OCI-LY1 (cell line): ENCODE measurements around the gene RREB1.

Experiments
- H2AFZ ChIP-seq: fragments of 200-600 bp; sonication (generic), shearing (Covaris generic); 2 replicates; pipeline ENCODE4 v1.6.0; 2014; ENCODE audit warnings: antibody characterized with exemption, mild to moderate bottlenecking, low read length
- H3F3A ChIP-seq: fragments of 200-600 bp; sonication (generic), shearing (Covaris generic); 2 replicates; pipeline ENCODE4 v1.6.0; 2014; ENCODE audit warnings: mild to moderate bottlenecking, antibody characterized with exemption, low read length, moderate library complexity; ENCODE audit not compliant: insufficient read depth
- H3K27ac ChIP-seq: fragments of 200-600 bp; sonication (generic); 2 replicates; pipeline ENCODE4 v1.5.1; 2014; ENCODE audit warnings: low read length, mixed run types, mild to moderate bottlenecking, low read depth; ENCODE audit not compliant: poor library complexity, severe bottlenecking
- H3K27me3 ChIP-seq: fragments of 200-600 bp; sonication (generic); 2 replicates; pipeline ENCODE4 v1.6.0; 2014; ENCODE audit warnings: antibody characterized with exemption, mild to moderate bottlenecking, low read length, moderate library complexity; ENCODE audit not compliant: insufficient read depth
- H3K36me3 ChIP-seq: fragments of 200-600 bp; sonication (generic); 2 replicates; pipeline ENCODE4 v1.6.1; 2014; ENCODE audit warnings: mild to moderate bottlenecking, antibody characterized with exemption, low read length, moderate library complexity, mixed read lengths; ENCODE audit not compliant: insufficient read depth
- H3K4me1 ChIP-seq: fragments of 200-600 bp; sonication (generic); 2 replicates; pipeline ENCODE4 v1.5.1; 2014; ENCODE audit warnings: mild to moderate bottlenecking, low read length, moderate library complexity; ENCODE audit not compliant: insufficient read depth, severe bottlenecking
- H3K4me2 ChIP-seq: fragments of 200-600 bp; sonication (generic), shearing (Covaris generic); 2 replicates; pipeline ENCODE4 v1.6.1; 2014; ENCODE audit warnings: low read length
- H3K4me3 ChIP-seq: fragments of 200-600 bp; sonication (generic); 2 replicates; pipeline ENCODE4 v1.5.1; 2014; ENCODE audit warnings: low read length, low read depth, mild to moderate bottlenecking, mixed read lengths; ENCODE audit not compliant: poor library complexity, severe bottlenecking
- H3K79me2 ChIP-seq: fragments of 200-600 bp; shearing (Covaris generic); 2 replicates; pipeline ENCODE4 v1.6.1; 2016; ENCODE audit warnings: mixed run types, low read length, mixed read lengths; ENCODE audit not compliant: insufficient read depth
- H3K9ac ChIP-seq: fragments of 200-600 bp; sonication (generic), shearing (Covaris generic); 2 replicates; pipeline ENCODE4 v1.6.1; 2014; ENCODE audit warnings: mild to moderate bottlenecking, low read length, mixed read lengths
- H3K9me2 ChIP-seq: fragments of 200-600 bp; sonication (generic), shearing (Covaris generic); 2 replicates; pipeline ENCODE4 v1.6.1; 2014; ENCODE audit warnings: low read depth, mild to moderate bottlenecking, low read length, mixed read lengths
- H3K9me3 ChIP-seq: fragments of 200-600 bp; shearing (Covaris generic); 2 replicates; pipeline ENCODE4 v1.6.1; 2014; ENCODE audit warnings: low read length, mixed read lengths
- H4K20me1 ChIP-seq: fragments of 200-600 bp; sonication (generic), shearing (Covaris generic); 2 replicates; pipeline ENCODE4 v1.6.0; 2016; ENCODE audit warnings: mild to moderate bottlenecking, low read length; ENCODE audit not compliant: insufficient read depth
- EZH2 ChIP-seq: fragments of 200-600 bp; sonication (generic), shearing (Covaris generic); IDR thresholded peaks from 2 replicates; pipeline ENCODE4 v1.8.0; 2017; ENCODE audit warnings: borderline replicate concordance, mixed run types, mild to moderate bottlenecking, antibody characterized with exemption, low read length, moderate library complexity, mixed read lengths
- TF ChIP-seq, protein P1 (sequence below): fragments of 200-600 bp; sonication (generic), shearing (Covaris generic); IDR thresholded peaks from 2 replicates; pipeline ENCODE4 v1.5.1; 2017; ENCODE audit warnings: mild to moderate bottlenecking, antibody characterized with exemption, low read length, moderate library complexity, mixed read lengths

The RREB1 gene

DNA sequence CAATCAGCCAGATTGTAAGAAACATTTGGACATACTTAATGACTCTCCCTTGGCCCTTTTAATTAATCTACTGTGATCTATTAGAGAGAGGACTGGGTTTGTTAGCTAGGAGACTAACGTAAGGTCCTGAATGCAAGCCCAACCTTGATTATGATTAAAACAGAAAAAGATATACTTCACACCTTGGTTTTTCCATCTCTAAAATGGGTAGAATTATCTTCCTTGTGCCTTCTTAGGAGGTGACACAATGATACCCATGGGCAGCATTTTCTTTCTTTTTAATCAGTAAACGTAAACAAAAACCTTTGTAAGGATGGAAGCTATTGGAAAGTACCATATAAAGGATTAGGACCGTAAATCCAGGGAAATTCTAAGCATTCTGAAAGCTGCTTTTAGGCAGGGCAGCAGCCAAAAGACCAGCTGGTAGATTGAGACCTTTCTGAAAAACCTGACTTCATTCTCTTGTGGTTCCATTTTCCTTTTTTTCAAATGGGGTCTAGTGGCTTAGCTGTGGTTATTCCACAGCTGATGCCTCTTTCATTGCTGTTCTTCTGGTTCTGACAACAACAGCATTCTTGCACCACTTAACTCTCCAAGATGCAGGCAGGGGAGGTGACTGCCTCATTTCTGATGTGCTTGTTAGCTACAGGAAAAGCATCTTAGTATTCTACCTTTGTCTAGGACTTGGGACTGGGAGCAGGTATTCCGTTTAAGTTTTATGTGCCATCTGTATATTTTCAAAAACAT, 27.4 kb downstream of the RREB1 start:
- Histone ChIP-seq H3K4me1 (peaks cover 26% of the 10 kb centered on the region), H3K27me3 (no peaks in the 10 kb centered on the region; the same call in 1 of the 2 replicates), H3K9ac (no peak overlapping the region), H3K9me2 (no peaks in the 10 kb centered on the region), H3F3A (no peaks in the 10 kb centered on the region), H3K36me3 (no peaks in the 10 kb centered on the region), H3K4me3 (no peak overlapping the region), H3K27ac (no peak overlapping the region), H3K4me2 (no peak overlapping the region), H4K20me1 (0 out of 2 replicates have a peak, but pooled peaks cover 5% of the 10 kb centered on the region), H2AFZ (no peak overlapping the region), H3K9me3 (no peaks in the 10 kb centered on the region), H3K79me2 (no peaks in the 10 kb centered on the region)
- TF ChIP-seq, protein P1, sequence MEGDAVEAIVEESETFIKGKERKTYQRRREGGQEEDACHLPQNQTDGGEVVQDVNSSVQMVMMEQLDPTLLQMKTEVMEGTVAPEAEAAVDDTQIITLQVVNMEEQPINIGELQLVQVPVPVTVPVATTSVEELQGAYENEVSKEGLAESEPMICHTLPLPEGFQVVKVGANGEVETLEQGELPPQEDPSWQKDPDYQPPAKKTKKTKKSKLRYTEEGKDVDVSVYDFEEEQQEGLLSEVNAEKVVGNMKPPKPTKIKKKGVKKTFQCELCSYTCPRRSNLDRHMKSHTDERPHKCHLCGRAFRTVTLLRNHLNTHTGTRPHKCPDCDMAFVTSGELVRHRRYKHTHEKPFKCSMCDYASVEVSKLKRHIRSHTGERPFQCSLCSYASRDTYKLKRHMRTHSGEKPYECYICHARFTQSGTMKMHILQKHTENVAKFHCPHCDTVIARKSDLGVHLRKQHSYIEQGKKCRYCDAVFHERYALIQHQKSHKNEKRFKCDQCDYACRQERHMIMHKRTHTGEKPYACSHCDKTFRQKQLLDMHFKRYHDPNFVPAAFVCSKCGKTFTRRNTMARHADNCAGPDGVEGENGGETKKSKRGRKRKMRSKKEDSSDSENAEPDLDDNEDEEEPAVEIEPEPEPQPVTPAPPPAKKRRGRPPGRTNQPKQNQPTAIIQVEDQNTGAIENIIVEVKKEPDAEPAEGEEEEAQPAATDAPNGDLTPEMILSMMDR: no peak
- no peak for TF ChIP-seq EZH2

DNA sequence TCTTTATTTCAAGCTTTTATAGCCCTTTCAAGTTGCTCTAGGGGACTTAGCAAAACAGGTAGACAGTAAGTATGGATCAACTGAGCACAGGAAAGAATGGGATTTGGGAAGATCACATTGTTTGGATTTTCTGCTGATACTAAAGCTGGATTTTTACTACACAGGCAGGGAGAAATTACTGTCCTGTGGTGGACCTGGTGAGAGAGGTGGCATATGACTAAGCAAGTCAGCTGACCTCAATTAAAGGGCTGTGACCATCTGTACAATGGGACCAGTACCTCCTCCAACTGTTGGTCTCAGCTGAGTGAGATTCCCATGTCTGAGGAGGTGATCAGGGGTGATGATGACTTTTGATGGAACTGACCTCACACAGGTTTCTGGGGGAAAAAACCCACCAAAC, 28.0 kb downstream of the RREB1 start:
- no peaks in the 10 kb centered on the region for H3K36me3 ChIP-seq
- no peaks in the 10 kb centered on the region for H3K9me2 ChIP-seq
- H3K4me2 ChIP-seq: no peak overlapping the region
- no peak overlapping the region for H3K4me3 ChIP-seq
- no peak overlapping the region for H3K9ac ChIP-seq
- H4K20me1 ChIP-seq: 0 out of 2 replicates have a peak, but pooled peaks cover 5% of the 10 kb centered on the region
- TF ChIP-seq, protein P1: no peak
- TF ChIP-seq EZH2: no peak
- no peak overlapping the region for H2AFZ ChIP-seq
- H3K9me3 ChIP-seq: no peaks in the 10 kb centered on the region
- H3K79me2 ChIP-seq: no peaks in the 10 kb centered on the region
- peaks cover 32% of the 10 kb centered on the region for H3K4me1 ChIP-seq
- H3F3A ChIP-seq: no peaks in the 10 kb centered on the region
- H3K27me3 ChIP-seq: no peaks in the 10 kb centered on the region; the same call in 1 of the 2 replicates
- H3K27ac ChIP-seq: no peak overlapping the region

- Histone ChIP-seq H2AFZ (no peak overlapping the region), H3K9ac (no peak overlapping the region), H3K27ac (peak overlapping the region; percentile 19), H3K4me3 (no peak overlapping the region), H3K4me1 (peaks cover 38% of the 10 kb centered on the region), H3K9me3 (no peaks in the 10 kb centered on the region), H3K79me2 (no peaks in the 10 kb centered on the region), H4K20me1 (0 out of 2 replicates have a peak, but pooled peaks cover 5% of the 10 kb centered on the region), H3K9me2 (no peaks in the 10 kb centered on the region), H3K27me3 (no peaks in the 10 kb centered on the region; the same call in 1 of the 2 replicates), H3K36me3 (no peaks in the 10 kb centered on the region), H3F3A (no peaks in the 10 kb centered on the region), H3K4me2 (peak overlapping the region; percentile 13)
- no peak for TF ChIP-seq EZH2
- TF ChIP-seq, protein P1: no peak
These were observed 29.1 kb downstream of the RREB1 start for GRCh38 chr6:7136859-7137334.
